Stimulated activated CD8-positive, alpha-beta memory T cell treated with anti-CD3 and anti-CD28 coated beads, Interleukin-15, amount 100 ng/mL, for 48 hours (primary cell): ENCODE data around the gene TBC1D2.

ENCODE experiments used
- DNase-seq, 2 donors: peaks; one replicate each; pipeline ENCODE4 v3.0.0-alpha.2; 2020; ENCODE audit warnings: low read depth in 2 of 2

Gene TBC1D2

GRCh38 chr9:98241357-98242300 is 13.8 kb downstream of the TBC1D2 start:
- DNase-seq = no peak

- DNase-seq = no peak
These were observed 15.0 kb downstream of the TBC1D2 start for GRCh38 chr9:98240475-98240874.

GRCh38 chr9:98236901-98237487 is 18.5 kb downstream of the TBC1D2 start:
- DNase-seq = no peak

GRCh38 chr9:98235126-98235525 is 20.3 kb downstream of the TBC1D2 start:
- no peak for DNase-seq

GRCh38 chr9:98234245-98234825 is 21.1 kb downstream of the TBC1D2 start:
- DNase-seq = no peak

- no peak for DNase-seq
These were observed 22.5 kb downstream of the TBC1D2 start for GRCh38 chr9:98232926-98233325.

- DNase-seq = no peak
These were observed 23.5 kb downstream of the TBC1D2 start for GRCh38 chr9:98231770-98232478.

- no peak for DNase-seq
These were observed 24.7 kb downstream of the TBC1D2 start for GRCh38 chr9:98230789-98231188.

- DNase-seq = no peak
These were observed 25.1 kb downstream of the TBC1D2 start for GRCh38 chr9:98230304-98230703.

GRCh38 chr9:98229620-98230019 is 25.8 kb downstream of the TBC1D2 start:
- no peak for DNase-seq

- DNase-seq = no peak
These were observed 26.4 kb downstream of the TBC1D2 start for GRCh38 chr9:98229090-98229395.

- DNase-seq = no peak
These were observed 26.9 kb downstream of the TBC1D2 start for GRCh38 chr9:98228392-98229089.

- no peak for DNase-seq
These were observed 27.6 kb downstream of the TBC1D2 start for GRCh38 chr9:98227883-98228282.

GRCh38 chr9:98226957-98227356 is 28.5 kb downstream of the TBC1D2 start:
- no peak for DNase-seq

- no peak for DNase-seq
These were observed 28.9 kb downstream of the TBC1D2 start for GRCh38 chr9:98226516-98226915.

GRCh38 chr9:98225015-98225442 is 30.4 kb downstream of the TBC1D2 start:
- no peak for DNase-seq

- DNase-seq = no peak
These were observed 32.4 kb downstream of the TBC1D2 start for GRCh38 chr9:98222885-98223691.

- DNase-seq = no peak
These were observed 34.5 kb downstream of the TBC1D2 start for GRCh38 chr9:98220911-98221310.

- no peak for DNase-seq
These were observed 35.6 kb downstream of the TBC1D2 start for GRCh38 chr9:98219794-98220370.

- no peak for DNase-seq
These were observed 36.1 kb downstream of the TBC1D2 start for GRCh38 chr9:98219364-98219716.
